ENCODE data around the gene GPRC5A.

GPRC5A gene

GRCh38 chr12:12915656-12916055 lies 24.3 kb downstream of the GPRC5A start:
- DNase-seq, result no peak

- DNase-seq, result peak; percentile 78
These were observed 25.0 kb downstream of the GPRC5A start for GRCh38 chr12:12916135-12916944.

- DNase-seq, result no peak
These were observed 26.2 kb downstream of the GPRC5A start for GRCh38 chr12:12917517-12917916.

GRCh38 chr12:12918781-12919389 lies 27.5 kb downstream of the GPRC5A start:
- DNase-seq, result no peak

GRCh38 chr12:12919666-12920435 lies 28.5 kb downstream of the GPRC5A start:
- no peak for DNase-seq

DNA sequence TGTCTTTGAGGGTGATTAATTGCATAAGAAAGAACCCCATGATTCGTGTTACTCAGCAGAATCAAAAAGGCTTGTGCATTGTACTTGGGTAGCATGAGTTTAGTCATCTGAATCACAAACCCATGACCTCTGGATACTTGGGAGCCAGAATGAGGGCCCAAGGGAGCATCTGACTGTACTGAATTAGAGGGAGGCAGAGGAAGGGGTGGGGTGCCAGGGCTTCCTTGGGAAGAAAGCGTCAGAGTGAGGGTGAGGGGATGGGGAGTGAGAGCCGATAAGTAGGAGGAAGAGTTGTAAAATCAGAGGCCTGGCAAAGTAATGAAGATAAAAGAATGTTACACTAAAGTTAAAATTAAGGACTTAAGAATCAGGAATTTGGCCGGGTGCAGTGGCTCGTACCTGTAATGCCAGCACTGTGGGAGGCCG lies 30.8 kb downstream of the GPRC5A start:
- DNase-seq, result no peak

DNA sequence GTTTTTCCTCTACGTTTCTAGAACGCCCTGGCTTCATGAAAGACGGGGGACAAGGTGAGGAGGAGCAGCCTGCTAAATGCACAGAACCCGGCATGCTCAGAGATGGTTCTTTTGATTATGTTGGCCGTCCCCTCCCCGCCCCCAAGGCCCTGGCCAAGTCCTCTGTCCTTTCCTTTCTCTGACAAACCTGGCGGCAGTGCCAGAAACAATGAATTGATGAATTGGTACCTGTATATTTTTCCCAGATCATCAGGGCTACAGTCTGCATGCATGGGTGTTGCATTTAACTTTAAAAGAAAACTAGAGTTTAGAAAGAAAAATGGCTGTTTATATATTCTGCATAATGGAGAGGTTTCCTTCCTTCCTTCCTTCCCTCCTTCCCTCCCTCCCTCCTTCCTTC lies 31.6 kb downstream of the GPRC5A start:
- no peak for DNase-seq

DNA sequence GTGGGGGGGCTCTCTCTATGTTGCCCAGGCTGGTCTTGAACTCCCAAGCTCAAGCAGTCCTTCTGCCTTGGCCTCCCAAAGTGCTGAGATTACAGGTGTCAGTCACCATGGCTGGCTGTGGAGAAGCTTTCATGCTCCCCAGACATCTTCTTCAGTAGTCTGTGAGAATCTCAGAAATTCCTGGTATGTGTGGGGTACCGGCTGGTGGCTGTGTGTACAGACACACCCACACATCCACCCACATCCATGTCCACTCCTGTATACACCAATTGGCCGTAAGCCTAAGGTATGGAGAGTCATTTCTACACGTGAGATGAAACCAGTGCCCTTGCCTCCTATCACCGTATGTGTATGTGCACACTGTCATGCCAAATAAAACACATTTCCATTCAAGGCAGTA lies 32.8 kb downstream of the GPRC5A start:
- no peak for DNase-seq

GRCh38 chr12:12925388-12925787 lies 34.0 kb downstream of the GPRC5A start:
- DNase-seq, result no peak

DNA sequence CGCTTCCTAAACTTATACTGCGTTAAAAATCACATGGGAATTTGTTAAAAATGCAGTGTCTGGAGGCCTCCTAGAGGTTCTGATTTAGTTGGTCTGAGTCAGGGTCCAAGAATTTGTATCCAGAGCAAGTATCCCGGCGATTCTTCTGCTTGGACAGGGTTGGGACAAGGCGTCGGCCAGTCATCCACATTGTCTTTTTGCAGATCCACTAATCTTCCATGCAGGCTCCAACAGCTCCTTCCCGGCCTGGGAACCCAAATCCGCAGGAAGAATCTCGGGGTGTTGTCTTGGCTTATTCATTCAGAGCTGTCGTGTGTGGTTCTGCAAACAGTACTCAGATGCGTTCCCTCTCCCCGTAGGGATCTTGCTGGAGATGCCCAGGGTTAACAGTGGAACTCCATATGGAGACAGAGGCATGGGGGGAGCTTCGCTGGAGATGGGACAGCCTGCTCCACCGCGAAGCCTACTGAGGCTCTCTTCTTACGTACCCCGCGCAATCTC lies 35.3 kb downstream of the GPRC5A start:
- DNase-seq, result no peak

- peak; percentile 68 for DNase-seq
These were observed 36.1 kb downstream of the GPRC5A start for GRCh38 chr12:12927211-12928079.

- DNase-seq, result no peak
These were observed 38.3 kb downstream of the GPRC5A start for GRCh38 chr12:12929696-12930095.

- DNase-seq, result no peak
These were observed 39.4 kb downstream of the GPRC5A start for GRCh38 chr12:12930633-12931219.

DNA sequence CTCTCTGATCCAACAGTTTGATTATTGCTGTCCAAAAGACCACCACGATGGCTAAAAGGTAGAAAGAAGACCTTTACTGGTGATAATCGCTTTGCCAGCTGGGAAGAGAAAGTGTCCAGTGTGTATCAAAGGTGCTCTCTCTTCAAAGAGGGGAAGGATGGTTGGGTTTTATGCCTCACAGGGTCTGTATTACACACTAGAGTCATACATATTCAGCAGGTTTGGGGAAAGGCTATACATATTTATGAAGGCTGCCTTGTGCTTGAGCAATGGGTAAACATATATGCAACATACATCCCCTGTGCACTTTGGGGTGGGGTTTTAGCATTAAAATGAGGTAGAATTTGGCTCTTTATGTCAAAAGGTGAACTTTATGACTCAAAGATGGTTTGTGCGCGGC lies 42.4 kb downstream of the GPRC5A start:
- DNase-seq, result no peak

- no peak for DNase-seq
These were observed 43.2 kb downstream of the GPRC5A start for GRCh38 chr12:12934556-12934955.

GRCh38 chr12:12936983-12937491 lies 45.7 kb downstream of the GPRC5A start:
- no peak for DNase-seq

GRCh38 chr12:12938541-12938940 lies 47.2 kb downstream of the GPRC5A start:
- DNase-seq, result no peak

GRCh38 chr12:12939888-12940287 lies 48.5 kb downstream of the GPRC5A start:
- DNase-seq, result no peak

GRCh38 chr12:12941450-12942350 lies 50.3 kb downstream of the GPRC5A start:
- DNase-seq, result no peak

DNA sequence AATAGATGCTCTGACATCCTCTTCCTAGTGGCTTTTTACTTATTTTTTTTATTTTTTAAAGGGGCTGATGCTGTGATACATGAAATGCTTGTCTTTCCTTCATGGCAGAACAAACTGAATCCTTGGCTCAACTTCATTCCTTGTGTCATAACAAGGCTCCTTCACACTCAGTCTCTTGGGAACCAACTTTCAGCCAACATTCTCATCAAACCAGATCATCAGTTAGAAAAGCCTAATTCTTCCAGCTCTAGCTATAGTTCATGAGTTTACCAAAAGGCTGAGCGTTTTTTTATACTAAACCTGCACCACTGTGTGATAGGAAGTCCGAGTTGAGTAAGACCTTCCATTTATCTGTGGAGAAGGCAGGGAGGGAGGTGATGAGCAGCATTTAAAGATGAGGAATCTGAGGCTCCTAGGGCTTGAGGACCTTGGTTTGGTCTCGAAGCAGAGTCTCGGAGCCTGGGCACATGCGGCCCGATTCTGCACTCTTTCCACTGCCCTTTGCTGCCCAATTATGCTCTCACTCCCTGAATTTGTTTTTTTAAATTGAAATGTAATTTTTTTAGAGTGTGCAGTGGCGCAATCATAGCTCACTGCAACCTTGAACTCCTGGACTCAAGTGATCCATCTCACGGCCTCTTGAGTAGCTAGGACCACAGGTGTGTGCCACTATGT lies 52.4 kb downstream of the GPRC5A start:
- no peak for DNase-seq

Measured in CD4-positive, alpha-beta T cell treated with Interleukin-15 for 1 hour (primary cell).